Jurkat, Clone E6-1 (cell line): ENCODE data around the gene GNB1L.

ENCODE experiments used
- DNase-seq: peaks from one replicate; pipeline ENCODE4 v3.0.0-alpha.2; 2011; ENCODE audit warnings: low read depth, low spot score
- H3K4me3 ChIP-seq: 2 replicates; pipeline ENCODE4 v1.5.1; 2011; ENCODE audit warnings: mild to moderate bottlenecking, low read length, control low read depth, moderate library complexity

GNB1L gene

DNA sequence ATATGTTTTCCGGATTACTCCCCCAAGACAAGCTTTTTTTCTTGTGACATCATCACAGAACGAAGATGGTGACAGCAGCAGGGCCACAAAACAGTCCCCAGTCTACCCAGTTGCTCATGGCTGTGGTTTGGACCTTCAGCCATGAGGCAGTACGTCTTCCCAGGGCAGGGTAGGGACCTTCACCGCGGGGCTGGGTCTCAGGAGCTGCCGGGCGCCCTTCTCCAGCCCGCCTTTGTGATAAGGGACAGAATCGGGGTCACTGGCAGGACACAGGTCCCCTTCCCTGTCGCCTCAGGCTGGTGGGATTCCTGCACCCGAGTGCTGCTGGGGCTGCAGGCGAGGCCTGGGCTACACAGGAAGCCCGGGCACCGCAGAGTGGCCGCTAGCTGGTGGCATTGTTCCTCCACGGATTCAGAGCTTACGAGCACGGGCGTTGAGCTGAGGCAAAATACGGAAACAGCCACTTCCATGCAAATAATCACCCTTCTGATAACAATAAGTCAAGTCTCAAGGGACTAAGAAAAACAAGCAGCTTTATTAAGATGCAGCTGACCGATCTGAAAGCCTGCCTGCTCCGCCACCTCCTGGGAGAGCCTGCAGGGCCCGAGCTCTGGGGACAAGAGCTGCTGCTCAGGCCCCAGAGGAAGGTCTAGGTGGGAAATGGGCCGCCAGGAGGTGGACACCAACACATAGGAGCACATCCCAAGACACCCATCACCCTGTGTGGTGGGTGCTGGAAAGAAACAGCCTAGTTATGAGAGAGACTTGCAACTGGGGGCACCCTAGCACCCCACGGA is 81.8 kb downstream of the GNB1L start:
- DNase-seq = no peak
- H3K4me3 ChIP-seq = no peak overlapping the region

DNA sequence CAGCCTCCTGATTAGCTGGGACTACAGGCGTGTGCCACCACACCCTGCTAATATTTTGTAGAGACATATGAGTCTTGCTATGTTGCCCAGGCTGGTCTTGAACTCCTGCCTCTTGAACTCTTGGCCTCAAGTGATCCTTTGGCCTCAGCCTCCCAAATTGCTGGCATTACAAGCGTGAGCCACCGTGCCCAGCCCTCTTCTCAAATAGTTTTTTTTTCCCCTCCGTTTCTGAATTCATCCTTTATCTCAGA is 82.3 kb downstream of the GNB1L start:
- no peak overlapping the region for H3K4me3 ChIP-seq
- DNase-seq = no peak

DNA sequence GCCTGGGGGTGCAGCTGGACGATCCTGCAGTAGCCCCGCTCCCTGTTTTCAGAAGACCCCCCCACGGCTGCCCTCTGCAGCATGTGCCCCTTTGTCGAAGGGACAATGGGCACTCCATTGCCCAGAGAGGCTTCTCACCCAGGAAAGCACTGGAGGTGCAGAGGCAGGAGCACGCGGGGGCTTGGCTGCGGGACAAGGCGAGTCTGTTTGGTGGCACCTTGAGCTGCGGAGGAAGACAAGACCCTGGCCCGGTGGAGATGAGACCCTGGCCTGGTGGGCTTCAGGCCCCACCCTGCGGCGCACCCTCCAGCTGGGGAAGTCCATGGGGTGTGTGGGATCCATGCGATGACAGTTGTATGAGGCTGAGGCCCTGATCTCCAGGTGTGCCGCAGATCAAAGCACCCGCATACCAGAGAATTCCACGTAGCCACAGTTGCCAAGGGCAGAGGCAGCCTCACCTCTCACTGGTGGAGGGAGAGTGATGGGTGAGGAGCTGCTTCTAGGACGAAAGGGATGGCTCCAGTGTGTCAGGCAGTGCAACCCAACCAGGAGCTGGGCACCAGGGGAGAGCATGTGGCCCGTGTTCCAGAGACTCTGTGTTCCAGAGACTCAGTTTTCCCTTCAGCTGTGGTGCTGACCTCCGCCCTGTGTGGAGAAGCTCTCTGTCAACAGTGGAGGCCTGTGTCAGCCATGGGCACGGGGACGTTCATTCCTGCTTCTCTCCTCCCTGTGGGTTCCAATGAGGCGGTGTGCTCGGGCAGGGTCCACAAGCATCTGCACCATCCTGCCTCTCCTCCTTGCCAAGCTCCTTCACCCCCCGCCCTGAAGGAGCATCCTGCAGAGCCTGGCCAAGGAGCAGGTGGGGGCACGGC is 84.1 kb downstream of the GNB1L start:
- H3K4me3 ChIP-seq = no peak overlapping the region
- peak; percentile 63 for DNase-seq

DNA sequence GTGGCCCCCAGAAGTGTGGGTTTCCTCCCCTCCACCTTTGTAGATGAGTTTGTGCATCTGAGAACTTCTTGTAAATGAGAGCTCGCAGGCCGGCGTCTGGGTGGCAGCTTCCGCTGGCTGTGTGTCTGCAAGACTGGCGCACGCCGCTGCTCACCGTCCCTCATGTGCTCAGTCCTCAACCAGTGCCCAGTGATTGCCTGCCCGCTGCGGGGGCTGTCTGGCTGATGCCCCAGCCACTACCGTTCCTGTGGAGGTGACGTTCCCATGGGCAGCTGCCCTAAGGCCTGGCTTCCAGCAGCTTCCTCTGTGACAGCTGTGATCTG is 85.3 kb downstream of the GNB1L start:
- no peak overlapping the region for H3K4me3 ChIP-seq
- no peak for DNase-seq

DNA sequence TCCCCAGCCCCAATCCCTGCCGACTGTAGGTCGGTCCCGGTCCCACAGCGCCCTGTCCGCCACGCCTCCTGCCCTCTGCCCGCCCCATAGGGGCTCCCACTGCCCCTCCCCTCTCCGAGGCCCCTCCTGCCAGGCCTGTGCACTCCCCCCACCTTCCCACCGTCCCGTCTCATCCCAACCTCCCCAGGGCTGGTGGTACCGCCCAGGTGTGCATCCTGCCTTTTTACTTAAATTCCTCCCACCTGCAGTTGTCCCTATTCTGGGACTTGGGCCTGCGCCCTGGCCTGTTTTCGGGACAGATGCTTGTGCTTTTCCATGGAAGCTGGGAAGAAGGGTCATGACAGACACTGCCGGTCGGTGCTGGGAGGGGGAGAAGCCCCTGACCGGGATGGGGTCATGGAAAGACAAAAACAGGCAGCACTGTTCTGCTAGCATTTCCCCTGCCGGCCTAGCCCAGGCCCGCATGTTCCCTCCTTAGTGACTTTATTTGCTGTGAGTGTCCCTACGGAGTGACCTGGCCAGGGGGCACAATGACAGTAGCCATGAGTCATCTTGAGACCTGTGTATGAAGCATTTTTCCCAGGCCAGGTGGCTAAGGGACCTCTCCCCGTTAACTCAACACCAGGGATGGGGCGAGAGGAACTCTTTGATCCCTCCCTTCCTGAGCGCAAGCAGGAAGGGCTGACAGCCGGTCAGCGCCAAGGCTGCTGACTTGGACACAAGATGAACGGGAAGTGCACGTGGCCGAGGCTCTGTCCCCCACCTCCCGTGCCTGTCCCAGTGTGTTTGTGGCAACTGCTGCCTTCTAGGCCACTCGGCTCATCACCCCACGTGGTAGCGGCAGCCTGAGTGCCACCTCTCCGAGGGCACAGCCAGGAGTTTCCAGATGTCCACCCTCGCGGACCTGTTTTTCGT is 87.0 kb downstream of the GNB1L start:
- DNase-seq = no peak
- H3K4me3 ChIP-seq = no peak overlapping the region

DNA sequence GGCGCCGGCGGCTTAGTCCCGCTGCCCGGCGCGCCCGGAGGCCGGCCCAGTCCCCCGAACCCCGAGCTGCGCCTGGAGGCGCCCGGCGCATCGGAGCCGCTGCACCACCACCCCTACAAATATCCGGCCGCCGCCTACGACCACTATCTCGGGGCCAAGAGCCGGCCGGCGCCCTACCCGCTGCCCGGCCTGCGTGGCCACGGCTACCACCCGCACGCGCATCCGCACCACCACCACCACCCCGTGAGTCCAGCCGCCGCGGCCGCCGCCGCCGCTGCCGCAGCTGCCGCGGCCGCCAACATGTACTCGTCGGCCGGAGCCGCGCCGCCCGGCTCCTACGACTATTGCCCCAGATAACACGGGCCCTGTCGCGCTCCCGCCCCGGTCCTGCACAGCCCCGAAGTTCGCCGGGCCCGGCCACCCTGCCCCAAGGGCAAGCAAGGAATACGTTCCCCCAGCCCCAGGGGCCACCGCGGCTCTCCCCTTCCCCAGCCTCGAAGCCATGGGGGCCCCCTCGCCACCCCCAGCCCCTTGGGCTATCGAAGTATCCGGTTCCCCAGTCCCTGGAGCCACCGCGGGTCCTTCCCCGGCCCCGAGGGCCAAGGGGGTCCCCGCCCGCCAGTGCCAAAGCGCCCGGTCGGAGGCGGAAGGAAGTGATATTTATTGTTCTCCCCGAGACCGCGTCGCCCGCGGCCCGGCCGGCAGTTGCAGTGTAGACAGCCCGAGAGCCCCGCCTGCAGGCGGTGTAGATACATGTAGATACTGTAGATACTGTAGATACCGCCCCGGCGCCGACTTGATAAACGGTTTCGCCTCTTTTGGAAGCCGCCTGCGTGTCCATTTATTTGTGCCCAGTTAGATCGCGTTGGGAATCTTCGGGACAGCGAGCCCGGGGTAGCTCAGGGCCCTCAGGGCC is 87.9 kb downstream of the GNB1L start:
- DNase-seq = no peak
- no peak overlapping the region for H3K4me3 ChIP-seq

DNA sequence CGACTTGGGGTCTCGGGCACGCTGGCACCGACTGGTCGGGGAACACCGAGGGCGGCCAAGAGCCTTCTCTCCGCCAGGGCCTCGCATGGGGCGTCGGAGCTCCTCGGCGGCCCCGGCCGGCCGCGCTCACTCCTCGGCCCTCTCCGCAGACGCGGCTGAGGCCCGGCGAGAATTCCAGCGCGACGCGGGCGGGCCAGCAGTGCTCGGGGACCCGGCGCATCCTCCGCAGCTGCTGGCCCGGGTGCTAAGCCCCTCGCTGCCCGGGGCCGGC is 88.5 kb downstream of the GNB1L start:
- DNase-seq = no peak
- H3K4me3 ChIP-seq = no peak overlapping the region

DNA sequence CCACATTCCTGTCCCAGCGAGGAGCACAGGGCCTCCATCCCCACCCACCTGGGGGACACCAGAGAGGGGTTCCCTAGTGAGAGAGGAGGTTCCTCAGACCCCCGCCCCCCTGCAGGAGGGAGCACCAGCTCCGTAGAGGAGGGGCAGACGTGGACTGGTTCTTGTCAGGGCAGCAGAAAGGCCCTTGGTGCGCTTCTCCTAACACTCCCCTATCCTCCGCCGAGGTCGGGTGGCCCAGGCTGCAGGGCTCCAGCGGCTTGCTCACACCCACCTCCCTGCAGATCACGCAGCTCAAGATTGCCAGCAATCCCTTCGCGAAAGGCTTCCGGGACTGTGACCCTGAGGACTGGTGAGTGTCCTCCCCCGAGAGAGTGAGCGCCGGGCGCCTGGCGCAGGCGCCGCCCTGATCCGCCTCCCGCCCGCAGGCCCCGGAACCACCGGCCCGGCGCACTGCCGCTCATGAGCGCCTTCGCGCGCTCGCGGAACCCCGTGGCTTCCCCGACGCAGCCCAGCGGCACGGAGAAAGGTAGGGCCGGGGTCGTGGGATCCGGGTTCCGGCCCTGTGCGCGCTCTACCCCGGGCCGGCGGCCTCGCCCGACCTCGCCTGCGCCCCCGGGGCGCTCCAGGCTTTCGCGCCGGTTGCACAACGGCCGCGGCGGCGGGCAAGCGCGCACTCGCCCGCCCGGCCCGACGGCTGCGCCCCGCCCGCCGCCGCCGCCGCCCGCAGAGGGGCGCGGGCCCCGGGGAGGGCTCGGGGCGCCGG is 89.0 kb downstream of the GNB1L start:
- no peak for DNase-seq

DNA sequence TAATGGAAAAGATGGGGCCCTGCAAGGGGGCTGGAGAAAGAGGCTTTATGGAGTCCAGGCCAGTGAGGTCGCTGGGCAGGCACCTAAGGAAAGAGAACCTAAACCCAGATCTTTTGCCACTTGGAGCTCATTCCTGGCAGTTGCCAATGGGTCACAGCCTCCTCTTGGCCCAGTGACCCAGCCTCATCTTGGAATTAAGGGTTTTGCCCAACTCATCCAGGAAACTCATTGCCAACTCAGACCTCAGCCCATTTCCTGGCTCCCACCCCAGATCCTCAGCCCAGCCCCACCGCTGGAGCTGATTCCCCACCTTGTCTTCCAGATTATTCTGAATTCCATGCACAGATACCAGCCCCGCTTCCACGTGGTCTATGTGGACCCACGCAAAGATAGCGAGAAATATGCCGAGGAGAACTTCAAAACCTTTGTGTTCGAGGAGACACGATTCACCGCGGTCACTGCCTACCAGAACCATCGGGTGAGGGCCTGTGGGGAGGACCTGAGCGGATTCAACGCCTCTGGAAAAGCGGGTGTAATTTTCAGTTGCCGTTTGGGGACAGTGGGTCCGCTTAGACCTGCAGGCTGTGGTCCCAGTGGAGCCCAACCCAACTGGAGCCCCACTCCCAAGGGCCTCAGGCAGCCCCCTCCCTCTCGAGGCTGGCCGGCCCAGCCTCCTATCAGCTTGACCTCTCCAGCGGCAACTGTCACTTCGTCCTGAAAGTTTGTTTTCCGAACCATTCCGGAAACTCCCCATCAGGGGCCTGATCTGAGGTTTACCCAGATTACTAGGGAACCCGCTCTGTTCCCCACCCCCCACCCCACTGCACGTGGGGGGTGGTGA is 89.8 kb downstream of the GNB1L start:
- no peak overlapping the region for H3K4me3 ChIP-seq
- DNase-seq = no peak

More for the DNA sequence above, 89.0 kb downstream of the GNB1L start:
- no peak overlapping the region for H3K4me3 ChIP-seq

DNA sequence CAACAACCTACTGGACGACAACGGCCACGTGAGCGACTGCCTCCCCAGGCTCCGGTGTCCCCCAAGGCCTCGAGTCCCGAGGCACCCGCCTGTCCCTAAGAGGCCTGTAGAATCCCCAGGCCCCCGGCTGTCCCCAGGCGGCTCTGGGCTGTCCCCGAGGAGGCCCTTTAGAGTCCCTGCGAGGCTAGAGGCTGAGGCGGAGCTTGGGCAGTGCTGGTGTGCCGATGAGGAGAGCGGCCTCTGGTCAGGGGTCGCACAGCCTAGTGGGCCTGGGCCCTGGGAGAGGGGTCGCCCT is 90.4 kb downstream of the GNB1L start:
- DNase-seq = no peak
- H3K4me3 ChIP-seq = no peak overlapping the region

DNA sequence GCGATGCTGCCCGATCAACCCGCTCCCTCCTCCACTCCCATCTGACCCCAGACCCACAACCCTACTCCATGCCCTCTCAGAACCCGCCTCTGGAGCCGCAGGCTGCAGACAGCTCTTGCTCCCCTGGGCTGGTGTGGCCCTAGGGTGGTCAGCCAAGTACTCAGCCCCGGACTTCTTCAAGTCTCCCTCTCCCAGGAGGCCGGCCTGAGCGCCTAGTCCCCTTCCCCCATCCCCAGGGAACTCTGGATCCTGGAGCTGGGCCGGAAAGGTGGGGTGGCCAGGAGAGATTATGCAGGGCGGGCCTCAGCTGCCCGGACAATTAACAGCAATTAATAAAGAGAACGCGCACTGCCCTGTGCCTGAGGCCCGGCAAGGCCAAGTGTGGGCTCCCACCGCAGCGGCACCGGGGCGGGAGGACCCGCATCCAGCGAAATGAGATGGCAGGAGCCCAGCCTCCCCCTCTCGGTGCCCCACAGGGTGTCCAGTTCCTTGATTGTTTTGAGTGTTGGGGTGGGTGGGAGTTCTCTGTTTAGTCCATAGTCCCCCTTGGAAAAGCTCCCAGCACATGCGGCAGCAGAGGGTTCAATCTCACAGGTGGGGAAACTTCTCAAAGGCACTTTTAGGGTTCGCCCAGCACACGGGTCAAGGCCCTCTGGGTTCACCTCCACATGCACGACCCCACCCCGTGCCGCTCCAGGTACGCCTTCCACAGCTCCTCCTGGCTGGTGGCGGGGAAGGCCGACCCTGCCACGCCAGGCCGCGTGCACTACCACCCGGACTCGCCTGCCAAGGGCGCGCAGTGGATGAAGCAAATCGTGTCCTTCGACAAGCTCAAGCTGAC is 91.0 kb downstream of the GNB1L start:
- DNase-seq = no peak
- no peak overlapping the region for H3K4me3 ChIP-seq

DNA sequence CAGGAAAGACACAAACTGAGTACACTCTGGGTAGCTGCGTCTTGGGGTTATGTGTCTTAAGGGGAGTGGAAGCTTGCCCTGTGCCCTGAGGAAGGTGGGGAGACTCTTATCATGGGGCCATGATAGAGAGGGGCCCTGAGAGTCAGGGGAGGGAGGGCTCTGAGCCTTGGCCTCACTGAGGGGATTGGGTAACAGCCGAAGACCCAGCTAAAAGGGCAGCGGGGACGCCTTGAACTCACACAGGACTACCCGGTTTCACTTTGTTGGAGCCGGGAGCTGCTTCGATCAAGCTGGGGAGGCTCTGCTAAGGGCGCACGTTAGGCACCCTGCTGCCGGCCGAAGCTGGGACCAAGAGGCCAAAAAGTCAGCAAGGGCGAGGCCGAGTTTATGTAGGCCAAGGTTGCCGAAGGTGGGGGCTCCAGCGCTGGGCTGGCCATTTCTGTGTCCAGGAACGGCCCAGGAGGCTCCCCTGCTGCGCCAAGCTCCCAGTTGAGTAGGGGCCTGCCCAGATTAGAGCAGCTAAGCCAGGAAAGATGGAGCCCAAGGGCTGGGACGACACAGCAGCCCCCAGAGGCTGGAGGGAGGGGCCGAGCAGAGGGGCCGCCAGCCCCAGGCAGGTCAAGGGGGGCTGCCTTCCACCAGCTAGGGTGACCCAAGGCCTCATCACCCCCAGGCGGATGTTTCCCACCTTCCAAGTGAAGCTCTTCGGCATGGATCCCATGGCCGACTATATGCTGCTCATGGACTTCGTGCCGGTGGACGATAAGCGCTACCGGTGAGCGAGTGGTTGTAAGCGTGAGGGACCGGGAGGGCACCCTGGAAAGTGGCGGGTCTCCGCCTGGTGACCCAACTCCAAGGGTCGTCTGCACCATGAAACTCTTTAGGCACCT is 91.9 kb downstream of the GNB1L start:
- H3K4me3 ChIP-seq = no peak overlapping the region
- no peak for DNase-seq

DNA sequence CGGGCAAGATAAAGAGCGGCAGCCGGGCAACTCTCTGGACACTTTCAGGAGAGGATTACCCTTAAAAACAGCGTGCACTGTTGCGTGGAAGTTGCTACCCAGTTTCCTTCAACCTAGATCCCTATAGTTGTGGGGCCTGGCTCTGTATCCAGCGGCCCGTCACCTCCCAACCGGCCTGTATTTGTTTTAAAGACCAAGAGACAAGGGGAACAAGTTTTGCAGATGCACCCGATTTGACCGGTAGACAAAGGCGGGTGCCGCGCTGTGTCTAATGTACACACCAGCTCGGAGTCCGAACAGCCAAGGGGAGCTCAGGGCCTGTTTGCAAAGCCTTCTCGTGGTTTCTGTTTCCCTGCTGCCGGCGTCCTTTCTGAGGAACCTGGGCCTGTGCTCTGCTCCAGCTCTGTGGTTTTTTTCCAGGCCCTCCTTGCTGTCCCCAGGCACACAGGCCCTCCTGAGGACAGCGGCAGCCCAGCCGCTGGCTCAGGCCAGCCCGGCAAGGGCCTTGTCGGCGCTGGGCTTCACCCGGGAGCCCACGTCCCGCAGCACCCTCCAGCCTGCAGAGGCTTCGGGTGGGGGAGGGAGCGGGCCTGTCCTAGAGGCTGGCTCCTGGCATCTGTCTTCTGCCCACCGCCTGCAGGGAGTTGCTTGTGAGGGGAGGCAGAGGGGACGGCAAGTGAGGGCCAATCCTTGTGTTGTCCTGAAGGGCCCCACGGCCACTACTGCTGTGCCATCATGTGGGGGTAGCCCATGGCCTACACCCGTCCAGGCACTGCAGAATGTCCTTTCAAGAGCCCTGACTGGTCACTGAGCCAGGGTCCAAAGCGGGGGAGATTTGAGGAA is 92.7 kb downstream of the GNB1L start:
- no peak for DNase-seq
- no peak overlapping the region for H3K4me3 ChIP-seq

DNA sequence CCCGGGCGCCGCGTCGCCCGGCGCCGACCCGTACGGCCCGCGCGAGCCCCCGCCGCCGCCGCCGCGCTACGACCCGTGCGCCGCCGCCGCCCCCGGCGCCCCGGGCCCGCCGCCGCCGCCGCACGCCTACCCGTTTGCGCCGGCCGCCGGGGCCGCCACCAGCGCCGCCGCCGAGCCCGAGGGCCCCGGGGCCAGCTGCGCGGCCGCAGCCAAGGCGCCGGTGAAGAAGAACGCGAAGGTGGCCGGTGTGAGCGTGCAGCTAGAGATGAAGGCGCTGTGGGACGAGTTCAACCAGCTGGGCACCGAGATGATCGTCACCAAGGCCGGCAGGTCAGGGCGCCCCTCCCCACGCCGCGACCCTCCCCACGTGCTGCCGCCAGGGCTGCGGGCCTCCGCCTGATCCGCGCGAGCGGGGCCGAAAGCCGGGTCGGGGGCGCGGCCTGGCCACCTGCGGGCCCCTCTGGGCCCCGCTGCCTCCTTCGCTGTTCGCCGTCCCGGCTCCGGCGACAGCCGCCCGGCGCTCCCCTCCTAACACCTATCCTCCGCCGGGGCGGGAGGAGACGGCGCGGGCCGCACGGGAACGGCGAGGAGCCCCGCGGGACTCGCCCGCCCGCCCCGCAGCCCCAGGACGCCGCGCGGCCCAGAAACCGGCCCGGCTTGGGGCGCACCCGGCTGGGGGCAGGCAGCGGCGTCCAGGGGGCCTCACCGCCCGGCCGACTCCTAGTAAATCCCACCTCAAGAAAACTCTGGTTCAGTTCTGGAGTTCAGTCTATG is 93.5 kb downstream of the GNB1L start:
- DNase-seq = no peak
- no peak overlapping the region for H3K4me3 ChIP-seq
